ENCODE measurements around the gene ATP1A3.
"Not testable (repeated sequence)": the region's sequence is repeated elsewhere in the genome, so short reads cannot be mapped to it uniquely, and the experiment has no call there.

ATP1A3 gene

GRCh38 chr19:41944336-41944735 lies 49.7 kb downstream of the ATP1A3 start:
- no peak for FAIRE-seq

DNA sequence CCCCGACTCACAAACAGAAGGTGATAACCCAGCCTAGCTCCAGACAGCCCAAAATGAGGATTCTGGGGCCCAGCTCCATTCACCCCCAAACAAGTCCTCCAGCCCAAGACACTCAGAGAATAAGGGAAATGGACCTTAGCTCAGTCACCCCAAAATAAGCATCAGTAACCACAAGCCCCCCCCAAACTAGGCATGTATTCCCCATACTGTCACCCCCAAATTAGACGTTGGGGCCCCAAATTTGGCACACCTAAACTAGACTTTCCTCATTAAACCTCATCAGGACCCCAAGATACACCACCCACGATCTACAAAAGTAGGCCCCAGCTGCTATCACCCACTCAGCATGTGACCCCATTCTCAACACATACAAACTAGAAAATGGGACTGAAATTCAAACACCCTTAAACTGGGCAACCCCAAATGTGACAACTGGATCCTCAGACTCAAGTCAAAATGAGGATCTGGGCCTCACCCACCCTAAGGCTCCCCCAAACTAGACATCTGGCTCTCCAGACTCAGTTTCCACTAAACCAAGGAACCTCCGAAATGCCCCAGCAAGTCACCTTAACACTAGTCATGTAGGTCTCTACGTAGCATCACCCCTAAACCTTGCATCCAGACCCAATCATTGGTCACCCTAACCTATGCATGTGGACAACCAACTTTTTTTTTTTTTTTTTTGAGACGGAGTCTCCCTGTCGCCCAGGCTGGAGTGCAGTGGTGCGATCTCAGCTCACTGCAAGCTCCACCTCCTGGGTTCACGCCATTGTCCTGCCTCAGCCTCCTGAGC lies 52.4 kb downstream of the ATP1A3 start:
- no peak for FAIRE-seq

DNA sequence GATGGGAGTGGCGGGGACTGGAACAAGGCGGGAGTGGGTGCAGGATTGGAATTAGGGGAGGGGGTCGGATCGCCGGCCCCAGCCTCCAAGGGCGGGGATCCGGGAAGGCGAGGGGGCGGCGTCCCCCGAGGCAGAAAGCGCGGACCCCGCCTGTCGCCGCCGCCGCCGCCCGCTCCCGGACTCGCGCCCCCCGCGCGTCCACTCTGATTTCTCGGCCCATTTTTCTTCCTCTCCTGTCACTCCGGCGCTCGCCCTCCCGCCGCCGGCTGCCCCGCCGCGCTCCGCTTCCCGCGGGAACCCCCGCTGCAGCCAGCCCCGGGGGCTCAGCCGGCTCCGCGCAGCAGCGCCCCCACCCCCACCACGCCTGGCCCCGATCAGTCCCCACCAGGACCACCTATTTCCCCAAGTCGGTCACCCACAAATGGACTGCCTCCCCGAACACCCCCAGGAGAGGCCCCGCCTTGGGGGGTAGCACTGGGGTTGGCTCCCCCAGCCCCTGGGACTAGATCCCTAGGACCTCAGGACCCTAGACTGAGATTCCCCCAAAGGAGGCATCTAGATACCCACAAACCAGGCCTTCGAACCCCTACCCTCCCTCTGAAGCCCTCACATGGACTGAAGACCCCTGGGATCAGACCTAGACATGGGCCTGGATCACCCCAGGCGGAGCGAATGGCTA lies 53.2 kb downstream of the ATP1A3 start:
- FAIRE-seq, result no peak

- no peak for FAIRE-seq
Observed at GRCh38 chr19:41939861-41940730, 53.9 kb downstream of the ATP1A3 start.

- not testable (repeated sequence) for FAIRE-seq
Observed at GRCh38 chr19:41939209-41939608, 54.8 kb downstream of the ATP1A3 start.

DNA sequence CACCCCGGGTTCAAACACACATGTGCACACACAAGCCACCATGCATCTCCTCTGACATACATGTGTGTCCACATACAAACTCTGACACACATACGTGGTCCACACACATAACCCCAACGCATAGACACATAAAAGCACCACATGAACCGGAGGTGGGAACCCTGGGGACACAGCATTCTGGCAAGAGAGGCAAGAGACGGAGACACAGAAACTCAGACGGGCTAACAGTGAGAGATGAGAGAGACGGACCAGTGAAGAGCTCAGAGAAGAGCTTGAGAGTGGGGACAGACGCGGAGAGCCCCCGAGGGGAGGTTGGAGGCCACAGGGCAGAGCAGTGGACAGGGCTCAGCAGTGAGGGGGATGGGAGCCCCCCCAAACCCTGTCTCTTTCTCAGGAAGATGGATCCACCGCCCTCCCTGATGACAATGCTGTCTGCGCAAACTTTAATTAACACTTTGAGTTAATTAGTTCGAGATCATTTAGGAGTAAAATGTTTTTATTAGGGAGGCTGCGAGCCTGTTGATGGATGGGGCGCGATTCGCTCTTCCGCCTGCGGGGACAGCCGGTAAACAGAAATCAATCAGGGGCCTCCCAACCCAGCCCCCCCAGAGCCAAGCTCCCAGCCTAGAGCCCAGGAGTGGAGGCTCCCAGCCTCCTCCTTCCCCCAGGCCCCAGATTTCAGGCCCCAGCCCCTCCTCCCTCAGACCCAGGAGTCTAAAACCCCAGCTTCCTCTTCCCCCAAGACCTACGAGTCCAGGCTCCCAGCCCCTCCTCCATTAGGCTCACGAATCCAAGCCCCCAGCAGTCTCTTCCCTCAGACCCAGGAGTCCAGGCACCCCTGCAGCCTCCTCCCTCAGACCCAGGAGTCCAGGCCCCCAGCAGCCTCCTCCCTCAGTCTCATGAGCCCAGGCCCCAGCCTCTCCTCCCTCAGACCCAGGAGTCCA lies 56.2 kb downstream of the ATP1A3 start:
- FAIRE-seq, result no peak

GRCh38 chr19:41936961-41937360 lies 57.1 kb downstream of the ATP1A3 start:
- FAIRE-seq, result no peak

GRCh38 chr19:41936416-41936850 lies 57.6 kb downstream of the ATP1A3 start:
- FAIRE-seq, result no peak

DNA sequence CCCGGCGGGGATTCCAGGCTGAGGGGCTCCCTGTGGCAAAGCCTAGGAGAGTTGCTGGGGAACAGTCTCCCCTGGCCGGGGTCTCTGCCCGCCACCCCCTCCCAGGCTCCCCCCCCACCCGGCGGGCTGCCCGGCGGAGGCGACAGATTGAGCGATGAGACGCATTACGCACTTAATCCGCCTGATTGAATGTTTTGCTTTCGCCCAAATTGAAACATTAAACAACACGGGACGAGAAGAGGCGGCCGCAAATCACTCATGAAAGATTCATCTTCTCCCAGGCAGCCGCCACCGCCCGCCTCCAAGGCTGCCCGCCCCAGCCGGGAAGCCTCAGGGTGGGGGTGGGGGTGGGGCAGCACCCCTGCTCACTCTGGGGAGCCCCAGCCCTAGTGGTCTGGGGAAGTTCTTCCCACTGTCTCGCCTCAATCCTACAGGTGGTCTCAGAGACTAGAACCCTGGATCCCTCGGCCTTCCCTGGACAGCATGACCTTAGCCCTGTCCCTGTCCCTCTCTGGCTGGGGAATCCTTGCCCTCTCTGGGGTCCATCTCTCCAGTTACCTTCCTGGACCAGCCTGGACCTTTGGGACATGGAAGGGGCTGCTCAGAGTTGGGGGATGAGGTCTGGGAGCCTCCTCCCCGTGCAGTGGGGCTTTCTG lies 58.1 kb downstream of the ATP1A3 start:
- no peak for FAIRE-seq

- FAIRE-seq, result no peak
Observed at GRCh38 chr19:41934849-41935374, 59.1 kb downstream of the ATP1A3 start.

DNA sequence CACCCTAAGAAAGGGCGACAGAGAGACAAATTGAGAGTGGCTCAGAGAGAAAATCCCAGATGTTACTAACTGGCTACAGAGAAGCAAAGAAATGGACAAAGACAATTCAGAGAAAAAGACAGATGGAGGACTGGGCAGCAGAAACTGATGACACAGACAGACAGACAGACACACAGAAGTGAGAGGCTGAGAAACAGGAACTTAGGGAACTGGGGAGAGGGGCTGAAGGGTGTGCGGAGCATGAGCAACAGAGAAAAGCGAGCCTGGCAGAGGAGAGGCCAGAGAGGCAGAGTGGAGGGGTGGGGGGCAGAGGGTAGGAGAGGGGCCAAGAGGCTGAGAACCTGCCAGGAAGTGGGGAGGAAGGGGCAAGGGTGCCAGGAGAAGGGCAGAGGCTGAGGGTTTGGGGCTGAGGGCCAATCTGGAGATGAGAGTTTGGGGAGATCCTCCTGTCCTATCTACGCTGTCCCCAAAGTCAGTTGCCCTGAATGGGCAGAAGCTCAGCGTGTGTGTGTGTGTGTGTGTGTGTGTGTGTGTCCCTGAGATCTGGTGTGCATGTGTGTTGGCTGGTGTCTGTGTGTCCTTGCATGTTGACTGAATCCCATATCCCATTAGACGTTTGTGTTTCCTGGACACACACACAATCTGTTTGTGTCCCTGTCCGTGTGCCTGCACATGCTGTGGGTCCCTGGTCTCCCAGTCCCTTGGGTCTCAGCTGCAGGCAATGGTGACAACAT lies 60.2 kb downstream of the ATP1A3 start:
- FAIRE-seq, result no peak

DNA sequence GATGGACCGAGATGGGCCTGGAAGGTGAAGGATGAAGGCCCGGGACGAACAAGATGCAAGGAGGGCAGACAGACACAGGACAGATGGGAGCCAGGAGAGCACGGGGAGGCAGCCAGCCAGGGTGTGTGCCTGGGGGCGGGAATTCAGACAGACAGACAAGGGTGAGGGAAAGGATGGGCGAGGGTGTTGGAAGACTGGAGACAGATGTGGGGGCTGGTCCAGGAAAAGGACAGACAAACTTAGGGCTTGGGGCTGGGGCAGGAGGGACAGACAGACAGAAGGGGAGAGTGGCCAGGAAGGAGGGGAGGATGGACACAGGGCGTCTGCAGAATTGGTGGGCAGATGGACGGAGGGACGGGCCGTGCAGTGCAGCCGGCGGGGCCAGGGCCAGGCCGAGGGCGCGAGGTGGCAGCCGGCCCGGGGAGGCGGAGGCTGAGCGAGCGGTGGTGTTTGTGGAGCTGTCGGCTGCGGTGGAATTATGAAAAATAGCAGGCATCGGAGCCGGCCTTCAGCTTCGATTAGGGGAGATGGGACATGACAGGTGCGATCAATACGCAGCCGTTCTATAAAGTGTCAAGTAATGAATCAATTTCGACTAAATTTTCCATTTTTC lies 61.2 kb downstream of the ATP1A3 start:
- FAIRE-seq, result no peak

- FAIRE-seq, result no peak
Observed at GRCh38 chr19:41932259-41932719, 61.7 kb downstream of the ATP1A3 start.

- no peak for FAIRE-seq
Observed at GRCh38 chr19:41930926-41931592, 63.0 kb downstream of the ATP1A3 start.

GRCh38 chr19:41930322-41930722 lies 63.7 kb downstream of the ATP1A3 start:
- FAIRE-seq, result no peak

GRCh38 chr19:41929536-41930071 lies 64.4 kb downstream of the ATP1A3 start:
- no peak for FAIRE-seq

DNA sequence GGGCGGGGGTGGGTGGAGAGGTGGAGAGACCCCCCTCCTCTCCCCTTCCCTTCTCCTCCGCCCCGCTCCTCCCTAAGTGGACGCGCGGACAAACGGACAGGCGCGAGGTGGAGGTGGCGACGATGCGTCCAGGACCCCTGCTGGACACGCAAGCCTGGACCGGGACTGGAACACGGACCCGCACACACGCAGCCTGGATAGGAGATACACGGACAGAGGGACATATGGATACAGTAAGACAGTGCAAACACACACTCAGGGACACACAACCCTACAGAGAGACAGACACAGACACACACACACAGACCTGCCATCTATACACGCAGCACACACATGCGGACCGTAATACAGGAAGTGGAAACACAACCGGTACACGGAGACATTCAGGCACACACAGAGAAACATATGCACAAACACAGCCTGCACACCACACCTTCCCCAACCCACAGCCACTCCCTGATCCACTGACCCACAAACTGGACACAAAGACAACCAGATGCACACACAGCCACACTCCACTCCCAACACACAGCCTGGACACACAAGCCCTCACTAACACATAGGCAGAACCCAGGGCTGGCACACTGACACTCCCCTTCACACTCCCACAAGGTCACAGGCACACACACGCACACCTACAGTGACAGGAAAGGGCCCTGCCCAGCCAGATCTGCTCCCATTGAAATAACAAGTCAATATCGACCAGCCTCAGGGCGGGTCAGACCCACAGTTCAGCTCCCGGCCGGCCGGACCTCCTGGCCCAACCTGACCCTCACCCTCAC lies 65.1 kb downstream of the ATP1A3 start:
- FAIRE-seq, result no peak

DNA sequence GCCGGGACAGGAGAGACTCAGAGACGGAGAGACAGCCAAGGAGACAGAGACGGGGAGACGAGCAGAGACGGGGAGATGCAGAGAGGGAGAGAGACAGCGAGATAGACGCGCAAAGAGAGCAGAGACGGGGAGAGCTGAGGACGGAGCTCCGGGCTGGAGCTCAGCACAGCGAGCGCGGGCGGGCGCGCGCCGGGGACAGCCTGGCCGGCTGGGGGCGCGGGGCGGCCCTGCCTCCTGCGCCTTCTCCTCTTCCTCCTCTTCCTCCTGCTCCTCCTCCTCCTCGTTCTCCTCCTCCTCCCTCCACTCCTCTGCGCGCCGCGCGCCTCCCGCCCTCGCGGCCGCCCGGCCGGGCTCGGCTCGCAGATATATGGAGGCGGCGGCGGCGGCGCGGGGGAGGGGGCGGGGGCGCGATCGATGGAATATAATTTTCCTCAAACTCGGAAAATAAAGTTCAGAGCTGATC lies 65.8 kb downstream of the ATP1A3 start, which contains the start of gene ERFL:
Gene ERFL (minus strand): TSS at position 229 of the 463 bp plus-strand sequence. CDS start 15,530 bp downstream, outside the sequence.
- no peak for FAIRE-seq

Measured in G401.6 (cell line).